B cell (primary cell): Measurements from ENCODE around the gene LYZ.
"Not testable (repeated sequence)": the region's sequence is repeated elsewhere in the genome, so short reads cannot be mapped to it uniquely, and the experiment has no call there.

Source experiments
- CTCF ChIP-seq: fragments of 200-600 bp; IDR thresholded peaks from one replicate; pipeline ENCODE4 v1.8.0; 2022; ENCODE audit warnings: antibody characterized with exemption, mild to moderate bottlenecking
- EZH2 ChIP-seq: IDR thresholded peaks from 2 replicates; pipeline ENCODE4 v1.6.1; 2012; ENCODE audit warnings: borderline replicate concordance, low read depth, mild to moderate bottlenecking, moderate library complexity, low read length; ENCODE audit not compliant: insufficient read depth, poor library complexity, severe bottlenecking

DNA sequence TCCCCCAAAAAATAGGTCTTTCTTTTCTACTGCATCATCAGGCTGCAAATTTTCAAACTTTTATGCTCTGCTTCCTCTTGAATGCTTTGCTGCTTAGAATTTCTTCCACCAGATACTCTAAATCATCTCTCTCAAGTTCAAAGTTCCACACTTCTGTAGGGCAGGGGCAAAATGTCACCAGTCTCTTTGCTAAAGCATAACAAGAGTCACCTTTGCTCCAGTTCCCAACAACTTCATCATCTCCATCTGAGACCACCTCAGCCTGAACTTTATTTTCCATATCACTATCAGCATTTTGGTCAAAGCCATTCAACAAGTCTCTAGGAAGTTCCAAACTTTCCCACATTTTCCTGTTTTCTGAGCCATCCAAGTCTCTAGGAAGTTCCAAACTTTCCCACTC lies 31.4 kb upstream of the LYZ start:
- TF ChIP-seq CTCF, EZH2: not testable (repeated sequence)
